HG02943 (cell line): Measurements from ENCODE around the gene GALNT9.

ENCODE experiments used
- ATAC-seq: cut with Tn5 transposase; IDR thresholded peaks from one replicate; pipeline ENCODE4 v1.9.1; 2021; ENCODE audit warnings: mild to moderate bottlenecking, low read depth, moderate library complexity; ENCODE audit not compliant: unreplicated experiment

Gene GALNT9

GRCh38 chr12:132327336-132328171, 1.8 kb downstream of the GALNT9 start:
- ATAC-seq: no peak

- ATAC-seq: no peak
Observed at GRCh38 chr12:132326646-132327045, 2.7 kb downstream of the GALNT9 start.

- no peak for ATAC-seq
Observed at GRCh38 chr12:132325733-132326130, 3.7 kb downstream of the GALNT9 start.

GRCh38 chr12:132324841-132325732, 4.3 kb downstream of the GALNT9 start:
- no peak for ATAC-seq

GRCh38 chr12:132324173-132324572, 5.2 kb downstream of the GALNT9 start:
- no peak for ATAC-seq

- no peak for ATAC-seq
Observed at GRCh38 chr12:132323171-132324010, 6.0 kb downstream of the GALNT9 start.

GRCh38 chr12:132322206-132323132, 6.9 kb downstream of the GALNT9 start:
- ATAC-seq: no peak

GRCh38 chr12:132321321-132322118, 7.9 kb downstream of the GALNT9 start:
- ATAC-seq: no peak

- ATAC-seq: no peak
Observed at GRCh38 chr12:132320767-132321211, 8.6 kb downstream of the GALNT9 start.

GRCh38 chr12:132319991-132320570, 9.3 kb downstream of the GALNT9 start:
- no peak for ATAC-seq

GRCh38 chr12:132319359-132319950, 9.9 kb downstream of the GALNT9 start:
- no peak for ATAC-seq

- ATAC-seq: no peak
Observed at GRCh38 chr12:132318618-132319033, 10.8 kb downstream of the GALNT9 start.

- ATAC-seq: no peak
Observed at GRCh38 chr12:132318135-132318534, 11.3 kb downstream of the GALNT9 start.

- no peak for ATAC-seq
Observed at GRCh38 chr12:132317233-132317938, 12.0 kb downstream of the GALNT9 start.

GRCh38 chr12:132316497-132317232, 12.7 kb downstream of the GALNT9 start:
- ATAC-seq: no peak

- no peak for ATAC-seq
Observed at GRCh38 chr12:132315951-132316350, 13.4 kb downstream of the GALNT9 start.

GRCh38 chr12:132315507-132315906, 13.9 kb downstream of the GALNT9 start:
- ATAC-seq: no peak
